ENCODE data around the gene UNC13B. TPM values are rescaled to one million over a fixed set of nuclear protein-coding genes. Genes with fewer than 3 reads are reported as not detected.

The UNC13B gene
- total and polyA plus RNA-seq, 2 donors (not counting 3 experiments of a cell fraction or from before 2014, with no cell fraction given) = 30.1 to 46.2 TPM

DNA sequence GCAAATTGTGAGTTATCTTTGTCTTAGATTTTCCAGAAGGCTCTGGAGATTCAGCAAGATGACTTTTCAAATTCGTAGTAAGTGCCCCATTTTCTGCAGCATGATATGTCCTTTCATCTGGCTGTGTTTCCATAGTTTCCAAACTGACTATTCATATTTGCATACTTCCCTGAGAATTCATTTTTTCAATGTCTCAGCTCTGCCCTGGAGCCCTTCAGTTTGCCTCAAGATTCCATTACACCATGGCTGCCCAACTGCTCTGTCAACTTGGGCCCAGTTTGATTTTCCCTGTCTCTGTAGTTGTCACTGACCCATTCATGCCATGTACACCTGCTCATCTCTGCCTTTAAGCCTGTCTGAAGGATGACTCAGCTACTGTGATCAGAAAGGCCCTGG, 233.9 kb downstream of the UNC13B start:
- Histone ChIP-seq H3K4me2 (ENCODE audit: insufficient read depth, low read length) (no peak overlapping the region), H3K4me1 (ENCODE audit: control insufficient read depth, extremely low read depth, insufficient read depth, low read length) (no peaks in the 10 kb centered on the region), H4K20me1 (replicated peaks; ENCODE audit: control insufficient read depth, extremely low read depth, insufficient read depth, low read length) (no peaks in the 10 kb centered on the region), H3K79me2 (ENCODE audit: control insufficient read depth, insufficient read depth, low read length) (no peaks in the 10 kb centered on the region), H3K27me3 (ENCODE audit: control insufficient read depth in 2 of 2, insufficient read depth in 2 of 2, low read length in 2 of 2) (no peaks in the 10 kb centered on the region), H3K9ac (replicated peaks; ENCODE audit: extremely low read depth, insufficient read depth, low read length) (no peak overlapping the region), H3K4me3 (replicated peaks in 1 of 3; ENCODE audit: insufficient read depth in 1 of 3, low read depth in 1 of 3, low read length in 3 of 3) (no peak overlapping the region), H3K36me3 (ENCODE audit: control insufficient read depth in 2 of 2, extremely low read depth in 1 of 2, insufficient read depth in 2 of 2, low read length in 2 of 2) (peaks cover 12 to 44% of the 10 kb centered on the region in 2 experiments), H3K9me1 (replicated peaks; ENCODE audit: control insufficient read depth, extremely low read depth, insufficient read depth, low read length) (no peaks in the 10 kb centered on the region), H3K27ac (ENCODE audit: insufficient read depth, low read depth, low read length) (no peak overlapping the region), H2AFZ (ENCODE audit: low read depth, low read length) (no peak overlapping the region), H3K9me3 (replicated peaks; ENCODE audit: control insufficient read depth, insufficient read depth, low read length) (no peaks in the 10 kb centered on the region)
- TF ChIP-seq POLR2AphosphoS5 (IDR thresholded peaks at IDR 0.05; ENCODE audit: insufficient read depth, low read depth, low read length) (no peak), JUN (IDR thresholded peaks at IDR 0.05; ENCODE audit: borderline replicate concordance, insufficient read depth, insufficient read length, low read depth) (no peak), MYC (IDR thresholded peaks at IDR 0.05; ENCODE audit: low read depth, low read length) (no peak), GATA2 (IDR thresholded peaks at IDR 0.05; ENCODE audit: insufficient read depth, insufficient read length, low read depth, low read length) (no peak), CTCF (IDR thresholded peaks at IDR 0.05; ENCODE audit: extremely low read depth in 1 of 2, insufficient read depth in 1 of 2, low read depth in 1 of 2, low read length in 2 of 2) (no peak), FOS (IDR thresholded peaks at IDR 0.05; ENCODE audit: borderline replicate concordance, insufficient read depth, low read length) (no peak), POLR2A (IDR thresholded peaks at IDR 0.05; ENCODE audit: low read depth, low read length) (no peak), EZH2 (IDR thresholded peaks at IDR 0.05; ENCODE audit: borderline replicate concordance, low read depth, low read length, severe bottlenecking) (no peak)
- TF ChIP-seq, protein P1, sequence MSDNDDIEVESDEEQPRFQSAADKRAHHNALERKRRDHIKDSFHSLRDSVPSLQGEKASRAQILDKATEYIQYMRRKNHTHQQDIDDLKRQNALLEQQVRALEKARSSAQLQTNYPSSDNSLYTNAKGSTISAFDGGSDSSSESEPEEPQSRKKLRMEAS (IDR thresholded peaks at IDR 0.05; ENCODE audit: insufficient read depth, insufficient read length) = no peak
- CTCF ChIA-PET = no interaction called here
- FAIRE-seq (no peak), DNase-seq (ENCODE audit: low read depth, low spot score) (no peak)
- dilution Hi-C loops (cut with MboI; ENCODE audit: extremely low pct_ligation_motif_present, low sequenced_read_pairs) = no loop called here
- BruUV-seq (replicated peaks) = no TSS peak
- intact Hi-C loops (cut with micrococcal nuclease) = no loop called here
- POLR2A ChIA-PET = no interaction called here

All from endothelial cell of umbilical vein (primary cell).